IMR-90 (cell line): ENCODE data around the gene UNC13C. TPM values are rescaled to one million over a fixed set of nuclear protein-coding genes. Genes with fewer than 3 reads are reported as not detected.

ENCODE experiments used
- ATAC-seq: fragments of 200-7000 bp; cut with Tn5 transposase; 2 replicates; pipeline ENCODE4 v1.9.1; 2020; ENCODE audit warnings: low read depth, mild to moderate bottlenecking, moderate library complexity
- BruUV-seq: library from RNA; stranded (reverse); fragments of 400-500 nt; replicated peaks from 2 replicates; lab custom pipeline; 2021; lab: Mats Ljungman, UMichigan
- CTCF ChIA-PET: fragments of 300-600 bp; formaldehyde crosslinking; extraction: SDS; loops from one replicate; lab custom pipeline; 2021; ENCODE audit warnings: antibody characterized with exemption; lab: Yijun Ruan, JAX
- POLR2A ChIA-PET: fragments of 300-600 bp; sonication (Branson Sonifier 250); formaldehyde crosslinking; loops from one replicate; lab custom pipeline; 2022; ENCODE audit warnings: antibody characterized with exemption; ENCODE audit not compliant: unreplicated experiment; lab: Charles Lee
- DNase-seq: peaks from one replicate; pipeline ENCODE4 v3.0.0; 2013
- H2AFZ ChIP-seq: replicated peaks from 2 replicates; pipeline ENCODE3; 2013; ENCODE audit warnings: low read length, mild to moderate bottlenecking; ENCODE audit not compliant: poor library complexity
- H2AK5ac ChIP-seq: 2 replicates; pipeline ENCODE4 v1.6.1; 2013; ENCODE audit warnings: low read depth, low read length, inconsistent platforms
- H2AK9ac ChIP-seq: replicated peaks from 2 replicates; pipeline ENCODE3; 2013; ENCODE audit warnings: mild to moderate bottlenecking, low read depth, low read length, moderate library complexity; ENCODE audit not compliant: poor library complexity
- H2BK120ac ChIP-seq: 2 replicates; pipeline ENCODE4 v1.6.1; 2013; ENCODE audit warnings: low read depth, low read length, inconsistent platforms
- H2BK15ac ChIP-seq: 3 replicates; pipeline ENCODE4 v1.6.1; 2013; ENCODE audit warnings: low read depth, low read length, inconsistent platforms
- H2BK20ac ChIP-seq: 2 replicates; pipeline ENCODE4 v1.6.1; 2013; ENCODE audit warnings: low read depth, mild to moderate bottlenecking, inconsistent platforms, low read length, moderate library complexity
- H2BK5ac ChIP-seq: 2 replicates; pipeline ENCODE4 v1.6.1; 2013; ENCODE audit warnings: mild to moderate bottlenecking, low read depth, low read length, inconsistent platforms; ENCODE audit not compliant: poor library complexity, severe bottlenecking
- H3K14ac ChIP-seq: replicated peaks from 2 replicates; pipeline ENCODE4 v1.6.1; 2013; ENCODE audit warnings: low read depth, low read length, inconsistent platforms
- H3K18ac ChIP-seq: 2 replicates; pipeline ENCODE4 v1.6.1; 2013; ENCODE audit warnings: low read depth, low read length, control low read depth
- H3K23ac ChIP-seq: 2 replicates; pipeline ENCODE4 v1.6.1; 2013; ENCODE audit warnings: low read depth, low read length, inconsistent platforms
- H3K27ac ChIP-seq: 2 replicates; pipeline ENCODE4 v1.5.1; 2013; ENCODE audit warnings: mild to moderate bottlenecking, control low read depth, low read length; ENCODE audit not compliant: insufficient read depth
- H3K27me3 ChIP-seq: 2 replicates; pipeline ENCODE4 v1.6.1; 2013; ENCODE audit warnings: low read length; ENCODE audit not compliant: control insufficient read depth, insufficient read depth
- H3K36me3 ChIP-seq: 2 replicates; pipeline ENCODE4 v1.6.1; 2013; ENCODE audit warnings: low read length, mixed read lengths; ENCODE audit not compliant: control insufficient read depth, insufficient read depth
- H3K4ac ChIP-seq: 2 replicates; pipeline ENCODE4 v1.6.1; 2013; ENCODE audit warnings: low read depth, low read length, inconsistent platforms
- H3K4me1 ChIP-seq: 2 replicates; pipeline ENCODE4 v1.6.1; 2013; ENCODE audit warnings: low read length, mixed read lengths; ENCODE audit not compliant: control insufficient read depth, insufficient read depth
- H3K4me2 ChIP-seq: 2 replicates; pipeline ENCODE4 v1.6.1; 2013; ENCODE audit warnings: low read depth, mild to moderate bottlenecking, control low read depth, low read length, moderate library complexity
- H3K4me3 ChIP-seq: 2 replicates; pipeline ENCODE4 v1.5.1; 2013; ENCODE audit warnings: low read depth, mild to moderate bottlenecking, control low read depth, low read length, moderate library complexity; ENCODE audit not compliant: insufficient read depth
- H3K56ac ChIP-seq: 2 replicates; pipeline ENCODE4 v1.6.1; 2013; ENCODE audit warnings: low read length, inconsistent platforms; ENCODE audit not compliant: insufficient read depth; ENCODE audit errors: extremely low read depth
- H3K79me1 ChIP-seq, 2 experiments: 2 replicates each; pipeline ENCODE4 v1.6.1; 2013; ENCODE audit warnings: low read length in 2 of 2, inconsistent platforms in 1 of 2, low read depth in 1 of 2
- H3K9ac ChIP-seq: 2 replicates; pipeline ENCODE4 v1.6.1; 2013; ENCODE audit warnings: low read depth, low read length, control low read depth
- H3K9me1 ChIP-seq: 2 replicates; pipeline ENCODE4 v1.6.1; 2013; ENCODE audit warnings: low read length, inconsistent platforms; ENCODE audit not compliant: insufficient read depth
- H3K9me3 ChIP-seq: 2 replicates; pipeline ENCODE4 v1.6.1; 2013; ENCODE audit warnings: low read length; ENCODE audit not compliant: control insufficient read depth, insufficient read depth
- H4K20me1 ChIP-seq: 2 replicates; pipeline ENCODE4 v1.6.1; 2013; ENCODE audit warnings: low read length, inconsistent platforms; ENCODE audit not compliant: insufficient read depth
- H4K5ac ChIP-seq: 2 replicates; pipeline ENCODE4 v1.6.1; 2013; ENCODE audit warnings: mild to moderate bottlenecking, low read depth, low read length, control low read depth
- H4K8ac ChIP-seq, 2 experiments: 2 replicates each; pipeline ENCODE4 v1.6.1; 2013; ENCODE audit warnings: low read depth in 2 of 2, low read length in 2 of 2, control low read depth in 1 of 2, inconsistent platforms in 1 of 2
- H4K91ac ChIP-seq: 2 replicates; pipeline ENCODE4 v1.6.1; 2013; ENCODE audit warnings: low read depth, low read length, inconsistent platforms; ENCODE audit not compliant: insufficient read depth
- BHLHE40 ChIP-seq: fragments of 150-350 bp; IDR thresholded peaks from 2 replicates; pipeline ENCODE4 v1.6.1; 2016; ENCODE audit warnings: mild to moderate bottlenecking, low read depth, low read length
- CEBPB ChIP-seq: IDR thresholded peaks from 2 replicates; pipeline ENCODE4 v1.6.1; 2012; ENCODE audit warnings: low read depth, low read length, improper control_type of control experiment
- CHD1 ChIP-seq: IDR thresholded peaks from 2 replicates; pipeline ENCODE4 v1.6.1; 2012; ENCODE audit warnings: low read depth, low read length, improper control_type of control experiment
- CTCF ChIP-seq: conservative IDR thresholded peaks from 2 replicates; pipeline ENCODE4 v1.5.1; 2012; ENCODE audit warnings: mild to moderate bottlenecking, low read depth, low read length, improper control_type of control experiment
- MAZ ChIP-seq: IDR thresholded peaks from 2 replicates; pipeline ENCODE4 v1.6.1; 2012; ENCODE audit warnings: low read depth, mild to moderate bottlenecking, low read length, improper control_type of control experiment, moderate library complexity, borderline replicate concordance
- MXI1 ChIP-seq: IDR thresholded peaks from 2 replicates; pipeline ENCODE4 v1.6.1; 2012; ENCODE audit warnings: low read depth, mild to moderate bottlenecking, low read length, moderate library complexity, borderline replicate concordance
- RCOR1 ChIP-seq: IDR thresholded peaks from 2 replicates; pipeline ENCODE4 v1.6.1; 2012; ENCODE audit warnings: mild to moderate bottlenecking, low read length, improper control_type of control experiment; ENCODE audit not compliant: insufficient replicate concordance
- RFX5 ChIP-seq: IDR thresholded peaks from 2 replicates; pipeline ENCODE4 v1.8.0; 2012; ENCODE audit warnings: low read depth, mild to moderate bottlenecking, low read length, moderate library complexity
- WGBS, 2 experiments: methylation state at CpG; one replicate each; pipeline versions ENCODE4 v1.1.5 to v1.1.7; 2013; ENCODE audit warnings: missing lambda C conversion rate in 2 of 2; ENCODE audit not compliant: insufficient read length in 1 of 2; ENCODE audit errors: extremely low coverage in 2 of 2; 5-methylcytosine and 5-hydroxymethylcytosine counted together
- dilution Hi-C: fragments of 300-500 bp; cut with HindIII; formaldehyde crosslinking; loops from one replicate; pipeline ENCODE4 v1.14.3; 2018; ENCODE audit warnings: low sequenced_read_pairs; ENCODE audit not compliant: unreplicated experiment
- in situ Hi-C: fragments of 300-500 bp; cut with MboI; formaldehyde crosslinking; loops from 3 replicates; pipeline ENCODE4 v1.14.3; 2019; ENCODE audit warnings: low sequenced_read_pairs, inconsistent platforms, mixed read lengths
- intact Hi-C: fragments of 100-400 bp; cut with micrococcal nuclease; formaldehyde crosslinking; loops from 2 replicates; pipeline ENCODE4 v1.10.0; 2022
- polyA plus RNA-seq, 3 experiments: library from polyadenylated mRNA; depleted of rRNA; stranded (reverse); fragments of >200 nt; gene quantifications; 2 replicates each; pipeline ENCODE4 v1.2.3, GENCODE V29; 2012; ENCODE audit warnings: low replicate concordance in 1 of 3
- total RNA-seq: library from RNA; depleted of rRNA; stranded (reverse); fragments of >200 nt; gene quantifications from 2 replicates; pipeline ENCODE4 v1.2.3, GENCODE V29; 2012
- TF ChIP-seq, protein P1 (sequence below): fragments of 150-350 bp; IDR thresholded peaks from 2 replicates; pipeline ENCODE4 v1.6.1; 2016; ENCODE audit warnings: low read depth, mild to moderate bottlenecking, low read length, moderate library complexity, borderline replicate concordance

UNC13C gene
- total and polyA plus RNA-seq, 2 of the 4 experiments (the other 2 are of a cell fraction) = not detected

GRCh38 chr15:54605043-54605442, 626.8 kb downstream of the UNC13C start:
- in situ Hi-C loops = no loop called here
- no peak overlapping the region for H3K4ac ChIP-seq
- H2AK5ac ChIP-seq = no peak overlapping the region
- no peak overlapping the region for H3K4me2 ChIP-seq
- H2BK120ac ChIP-seq = no peak overlapping the region
- no peak overlapping the region for H3K4me3 ChIP-seq
- no peak overlapping the region for H2BK20ac ChIP-seq
- no peaks in the 10 kb centered on the region for H4K20me1 ChIP-seq
- H3K79me1 ChIP-seq = no peaks in the 10 kb centered on the region
- no peak overlapping the region for H4K5ac ChIP-seq
- no peaks in the 10 kb centered on the region for H3K4me1 ChIP-seq
- ATAC-seq = no peak
- DNase-seq = no peak
- no peak overlapping the region for H2AK9ac ChIP-seq
- no peak overlapping the region for H2BK15ac ChIP-seq
- no peak overlapping the region for H3K27ac ChIP-seq
- H3K9ac ChIP-seq = no peak overlapping the region
- dilution Hi-C loops = no loop called here
- no peaks in the 10 kb centered on the region for H3K9me1 ChIP-seq
- no peaks in the 10 kb centered on the region for H3K27me3 ChIP-seq
- H3K56ac ChIP-seq = no peak overlapping the region
- no peak overlapping the region for H3K18ac ChIP-seq
- H4K91ac ChIP-seq = no peak overlapping the region
- ChIA-PET CTCF (interaction anchor here (0.5 kb wide), 1 partner anchor 80 kb away, joined by 4 read pairs; no protein-coding TSS in a partner anchor), POLR2A (no interaction called here)
- H2AFZ ChIP-seq = no peak overlapping the region
- H2BK5ac ChIP-seq = no peak overlapping the region
- no TSS peak for BruUV-seq
- no peak overlapping the region for H4K8ac ChIP-seq
- H3K23ac ChIP-seq = no peak overlapping the region
- H3K36me3 ChIP-seq = no peaks in the 10 kb centered on the region
- no CpG with 5 or more reads among the region's 2 CpGs for WGBS, 2 experiments
- TF ChIP-seq MAZ (no peak), MXI1 (no peak), RCOR1 (no peak), RFX5 (no peak), BHLHE40 (no peak), CHD1 (no peak), CTCF (no peak), CEBPB (no peak)
- TF ChIP-seq, protein P1, sequence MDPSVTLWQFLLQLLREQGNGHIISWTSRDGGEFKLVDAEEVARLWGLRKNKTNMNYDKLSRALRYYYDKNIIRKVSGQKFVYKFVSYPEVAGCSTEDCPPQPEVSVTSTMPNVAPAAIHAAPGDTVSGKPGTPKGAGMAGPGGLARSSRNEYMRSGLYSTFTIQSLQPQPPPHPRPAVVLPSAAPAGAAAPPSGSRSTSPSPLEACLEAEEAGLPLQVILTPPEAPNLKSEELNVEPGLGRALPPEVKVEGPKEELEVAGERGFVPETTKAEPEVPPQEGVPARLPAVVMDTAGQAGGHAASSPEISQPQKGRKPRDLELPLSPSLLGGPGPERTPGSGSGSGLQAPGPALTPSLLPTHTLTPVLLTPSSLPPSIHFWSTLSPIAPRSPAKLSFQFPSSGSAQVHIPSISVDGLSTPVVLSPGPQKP = no peak
- H3K9me3 ChIP-seq = peaks cover 2% of the 10 kb centered on the region; the same call in 1 of the 2 replicates
- intact Hi-C loops = loop anchor here (5.0 kb wide), 1 partner anchor 142 kb away; no protein-coding TSS in a partner anchor
- H3K14ac ChIP-seq = no peak overlapping the region
